Ovary (tissue), 9 donors: ENCODE data around the gene MPRIP. TPM values are rescaled to one million over a fixed set of nuclear protein-coding genes. Genes with fewer than 3 reads are reported as not detected.

Source experiments
- DNase-seq, 5 donors: peaks; one replicate each; pipeline ENCODE4 v3.0.0-alpha.2; 2019 to 2020
- H3K27ac ChIP-seq, 2 donors: fragments of 200-600 bp; one replicate each; pipeline versions ENCODE4 v1.5.1 to v1.8.0; 2019 to 2022
- H3K27me3 ChIP-seq: fragments of 200-600 bp; one replicate; pipeline ENCODE4 v1.8.0; 2022
- H3K36me3 ChIP-seq: fragments of 200-600 bp; sonication (generic); one replicate; pipeline ENCODE4 v1.5.1; 2019
- H3K4me1 ChIP-seq: one replicate; pipeline ENCODE4 v1.8.1; 2013; ENCODE audit warnings: mild to moderate bottlenecking, moderate library complexity; ENCODE audit not compliant: insufficient read depth
- H3K4me3 ChIP-seq: fragments of 200-600 bp; sonication (generic); one replicate; pipeline ENCODE4 v1.5.1; 2017
- H3K9me3 ChIP-seq, 2 donors: fragments of 200-600 bp in 1 of 2; sonication (generic) in 1 of 2; one replicate each; pipeline versions ENCODE4 v1.5.1 to v1.8.1; 2013 to 2019; ENCODE audit warnings: mild to moderate bottlenecking in 1 of 2, moderate library complexity in 1 of 2
- CTCF ChIP-seq, 3 donors: fragments of 450-650 bp in 2 of 3; fragments of 200-600 bp in 1 of 3; IDR thresholded peaks; one replicate each; pipeline versions ENCODE4 v1.5.1 to v1.8.0; 2016 to 2022; ENCODE audit warnings: antibody characterized with exemption in 3 of 3, mild to moderate bottlenecking in 1 of 3
- EP300 ChIP-seq: sonication (generic); formaldehyde crosslinking; IDR thresholded peaks from one replicate; pipeline ENCODE4 v1.6.1; 2017; ENCODE audit warnings: antibody characterized with exemption
- POLR2A ChIP-seq: fragments of 450-650 bp; IDR thresholded peaks from one replicate; pipeline ENCODE4 v1.6.1; 2017; ENCODE audit warnings: antibody characterized with exemption, mild to moderate bottlenecking, moderate library complexity
- WGBS, 3 donors: extraction: QIAGEN DNeasy Blood & Tissue Kit in 1 of 3; methylation state at CpG; one replicate each; pipeline versions ENCODE4 v1.1.5 to v1.1.7; 2013 to 2017; 5-methylcytosine and 5-hydroxymethylcytosine counted together
- intact Hi-C, 4 donors: fragments of 100-400 bp; cut with DNase I; formaldehyde crosslinking; loops; one replicate each; pipeline versions ENCODE4 v1.11.0 to v1.15.1; 2022 to 2023
- polyA plus RNA-seq, 2 donors: library from polyadenylated mRNA; stranded (reverse); fragments of 200-250 nt in 1 of 2; fragments of 350-450 nt in 1 of 2; fragmentation: Illumina TruSeq in 1 of 2; extraction: RNeasy Lipid Tissue Mini Kit (QIAGEN cat#74804) in 1 of 2; gene quantifications; one replicate each; pipeline ENCODE4 v1.2.3, GENCODE V29; 2013 to 2014
- total RNA-seq, 7 donors: library from RNA; depleted of rRNA in 2 of 7; stranded (reverse); fragments of >200 nt in 2 of 7; fragmentation: NEBNext Ultra II Directional in 3 of 7; extraction: Animal tissue kit (Norgen Biotek cat#: 25700) in 3 of 7; gene quantifications; one replicate each; pipeline versions ENCODE4 v1.1.0 to v1.2.4, GENCODE V29; 2016 to 2023
- donor health status: DM: no; HTN: no; CAD: no; lungs with moderate emphysema.
- donor health status: DM: no; HTN: no; CAD: no.
- donor health status: Bipolar disorder and iron deficiency.
- donor health status: DM: yes; HTN: yes; CAD: no.
- donor health status: DM: no; HTN: no; CAD: no.
- donor health status: DM: yes; HTN: yes; CAD: no.

The MPRIP gene
- total and polyA plus RNA-seq, 9 donors, result 72.3 to 256 (median 202) TPM

DNA sequence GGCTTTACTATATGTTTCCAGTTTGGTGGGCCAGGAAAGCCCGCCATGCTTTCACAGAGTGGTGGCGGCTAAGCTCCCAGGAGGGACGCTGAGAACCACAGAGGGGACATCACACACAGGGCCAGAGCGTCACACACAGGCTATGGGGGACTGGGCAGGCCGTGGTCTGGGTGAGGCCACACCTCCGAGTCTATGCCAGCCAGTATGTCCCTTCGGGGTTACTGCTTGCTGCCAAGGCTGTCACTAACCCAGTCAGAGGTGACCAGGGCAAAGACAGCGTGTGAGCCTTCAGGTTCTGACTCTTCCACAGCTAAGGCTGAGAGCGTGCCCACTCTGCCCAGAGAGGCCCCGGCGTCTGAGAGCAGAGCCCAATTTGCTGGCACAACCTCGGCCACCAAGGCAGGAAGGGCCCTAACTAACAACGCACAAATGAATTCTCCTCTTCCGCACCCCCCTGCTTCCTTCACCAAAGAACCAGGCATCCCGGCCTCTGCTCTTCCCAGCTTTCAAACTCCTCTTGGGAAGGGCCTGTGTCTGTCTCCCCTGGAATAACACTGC lies 161.0 kb downstream of the MPRIP start:
- H3K9me3 ChIP-seq, result no peaks in the 10 kb centered on the region
- no peak for TF ChIP-seq CTCF (IDR thresholded peaks at IDR 0.05)
- no peaks in the 10 kb centered on the region for H3K27me3 ChIP-seq
- no peak overlapping the region for H3K4me3 ChIP-seq
- no peaks in the 10 kb centered on the region for H3K36me3 ChIP-seq
- no peak for DNase-seq
- H3K4me1 ChIP-seq, result peaks cover 30% of the 10 kb centered on the region
- H3K27ac ChIP-seq, result peak overlapping the region in 1 of 2 donors; percentile 90
- intact Hi-C loops, result no loop called here
- WGBS, 3 donors, result 82 to 88% (median 88%) methylated on average over 15 of the region's 15 CpGs

- WGBS, 3 donors, result 61 to 77% (median 72%) methylated on average over 15 of the region's 15 CpGs
- intact Hi-C loops, result no loop called here
Measured at GRCh38 chr17:17204041-17204591, 161.9 kb downstream of the MPRIP start.

GRCh38 chr17:17204635-17205231 lies 162.5 kb downstream of the MPRIP start:
- TF ChIP-seq CTCF (IDR thresholded peaks at IDR 0.05), result no peak
- TF ChIP-seq POLR2A, result no peak
- TF ChIP-seq EP300, result no peak
- peak overlapping the region in 1 of 2 donors; percentile 90 for H3K27ac ChIP-seq
- intact Hi-C loops, result no loop called here
- no peaks in the 10 kb centered on the region for H3K27me3 ChIP-seq
- no peaks in the 10 kb centered on the region for H3K36me3 ChIP-seq
- peaks cover 30% of the 10 kb centered on the region for H3K4me1 ChIP-seq
- no peaks in the 10 kb centered on the region for H3K9me3 ChIP-seq
- H3K4me3 ChIP-seq, result peak overlapping the region; percentile 40
- 53 to 65% (median 56%) methylated on average over 14 of the region's 14 CpGs for WGBS, 3 donors
- DNase-seq, result no peak

More at GRCh38 chr17:17204041-17204591, 161.9 kb downstream of the MPRIP start:
- Histone ChIP-seq H3K27me3 (no peaks in the 10 kb centered on the region), H3K36me3 (no peaks in the 10 kb centered on the region), H3K4me1 (peaks cover 30% of the 10 kb centered on the region), H3K27ac (peak overlapping the region in 1 of 2 donors; percentile 90), H3K9me3 (no peaks in the 10 kb centered on the region), H3K4me3 (no peak overlapping the region)
- TF ChIP-seq POLR2A (no peak), CTCF (IDR thresholded peaks at IDR 0.05) (no peak)
- DNase-seq, result no peak

DNA sequence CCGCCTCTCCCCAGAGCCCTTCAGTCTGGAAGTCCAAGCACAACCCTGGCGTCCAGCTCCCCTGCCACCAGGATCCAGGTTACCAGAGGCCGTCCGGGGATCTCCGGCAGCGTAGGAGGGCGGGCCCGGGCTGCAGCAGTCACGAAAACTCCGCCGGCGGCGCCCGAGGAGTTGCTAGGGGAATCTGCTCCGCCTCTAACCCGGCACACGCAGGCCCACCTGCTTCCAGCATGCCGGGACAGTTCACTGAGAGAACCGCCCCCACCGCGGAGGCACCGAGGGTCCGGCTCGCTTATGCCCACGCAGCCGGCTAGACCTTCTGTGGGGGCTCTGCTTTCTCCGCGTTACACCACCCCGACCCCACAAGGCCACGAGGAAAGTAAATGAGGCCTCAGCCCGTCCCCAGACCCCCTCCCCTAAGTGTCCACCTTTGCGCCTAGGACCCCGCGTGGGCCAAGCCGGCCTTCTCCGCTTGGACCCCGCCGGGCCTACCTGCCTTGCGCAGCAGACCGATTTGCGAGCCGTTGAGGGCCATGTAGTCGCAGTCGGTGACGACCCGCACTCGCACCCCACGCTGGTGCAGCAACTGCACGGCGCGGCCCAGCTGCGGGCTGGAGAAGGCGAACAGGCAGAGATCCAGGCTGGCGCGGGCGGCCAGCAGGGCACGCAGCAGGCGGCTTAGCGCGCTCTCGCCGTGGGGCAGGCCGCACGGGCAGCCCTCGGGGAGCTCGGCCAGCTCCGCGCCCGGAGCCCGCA lies 163.3 kb downstream of the MPRIP start:
- peak; percentile 58 to 79 (median 66) for DNase-seq
- intact Hi-C loops, result no loop called here
- Histone ChIP-seq H3K27ac (peak overlapping the region; percentile 90 to 92), H3K9me3 (no peaks in the 10 kb centered on the region), H3K4me3 (peak overlapping the region; percentile 40), H3K27me3 (no peaks in the 10 kb centered on the region), H3K4me1 (peaks cover 26% of the 10 kb centered on the region), H3K36me3 (no peaks in the 10 kb centered on the region)
- no peak for TF ChIP-seq CTCF (IDR thresholded peaks at IDR 0.05)
- TF ChIP-seq EP300, result no peak
- 1 to 6% (median 2%) methylated on average over 64 to 70 of the region's 70 CpGs for WGBS, 3 donors
